NCI-H748 (cell line): ENCODE measurements around the gene DNAJC10.

Experiments
- DNase-seq: peaks from one replicate; lab custom pipeline; 2025; ENCODE audit not compliant: unreplicated experiment; lab: John Stamatoyannopoulos, UW

DNAJC10 gene

DNA sequence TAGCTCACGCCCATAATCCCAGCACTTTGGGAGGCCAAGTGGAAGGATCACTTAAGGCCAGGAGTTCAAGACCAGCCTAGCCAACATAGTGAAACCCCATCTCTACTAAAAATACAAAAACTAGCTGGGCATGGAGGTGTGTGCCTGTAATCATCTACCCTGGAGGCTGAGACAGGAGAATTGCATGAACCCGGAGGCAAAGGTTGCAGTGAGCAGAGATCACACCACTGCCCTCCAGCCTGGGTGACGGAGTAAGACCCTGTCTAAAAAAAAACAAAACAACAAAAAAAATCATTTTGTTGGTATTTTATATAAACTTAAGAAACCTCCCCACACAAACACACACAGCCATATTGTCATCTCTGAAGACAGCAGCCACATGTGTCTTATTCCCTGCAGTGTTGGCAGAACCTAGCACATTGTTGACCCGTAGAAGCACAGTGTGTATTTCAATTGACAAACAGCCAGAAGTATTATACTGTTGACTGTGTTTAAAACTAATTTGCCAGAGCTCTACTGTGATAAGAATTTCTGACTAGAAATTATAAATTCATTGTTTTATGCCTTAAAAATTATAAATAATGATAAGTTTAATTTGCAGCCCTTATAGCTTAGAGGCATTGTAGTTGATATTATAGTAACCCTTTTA lies 68.1 kb downstream of the DNAJC10 start:
- no peak for DNase-seq

- peak; percentile 55 for DNase-seq
Measured at GRCh38 chr2:182784777-182785176, 68.7 kb downstream of the DNAJC10 start.

DNA sequence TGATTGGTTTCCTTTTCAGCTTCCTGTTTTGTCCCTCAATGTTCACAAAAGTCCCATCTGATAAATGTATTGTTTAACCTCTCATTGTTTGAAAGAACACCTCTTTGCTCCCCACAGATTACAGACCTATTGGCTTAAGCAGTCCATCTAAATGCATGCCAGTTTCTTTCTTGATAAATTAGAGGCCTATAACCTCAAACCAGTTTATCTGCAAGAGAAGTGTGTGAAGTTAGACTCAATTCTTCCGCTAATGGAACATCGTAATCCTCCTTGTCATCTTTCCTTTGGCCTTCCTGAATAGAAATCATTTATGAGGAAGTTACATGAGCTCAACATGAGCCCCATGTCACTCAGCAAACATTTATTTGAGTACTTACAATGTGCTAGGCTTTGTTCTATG lies 76.4 kb downstream of the DNAJC10 start:
- DNase-seq = no peak

GRCh38 chr2:182798736-182799135 lies 82.7 kb downstream of the DNAJC10 start:
- no peak for DNase-seq

- DNase-seq = no peak
Measured at GRCh38 chr2:182804128-182804527, 88.1 kb downstream of the DNAJC10 start.

DNA sequence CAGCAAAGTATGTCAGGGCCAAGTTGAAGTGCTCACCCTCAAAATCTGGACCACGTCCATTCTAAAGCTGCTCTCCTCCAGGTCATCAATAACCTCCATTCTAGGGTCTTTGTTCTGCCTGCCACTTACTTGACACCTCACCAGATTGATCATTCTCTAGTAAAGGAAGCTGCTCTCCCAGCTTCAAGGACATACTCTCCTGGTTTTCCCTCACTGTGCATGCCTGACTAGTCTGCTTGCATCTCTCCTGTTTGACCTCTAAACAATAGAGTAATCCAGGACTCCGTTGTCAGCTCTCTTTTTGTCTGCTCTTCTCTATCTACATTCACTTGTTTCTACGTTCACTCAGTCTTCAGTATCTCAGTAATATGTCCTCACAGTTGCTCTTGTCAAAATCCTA lies 91.3 kb downstream of the DNAJC10 start:
- no peak for DNase-seq

GRCh38 chr2:182810087-182810486 lies 94.0 kb downstream of the DNAJC10 start:
- DNase-seq = no peak

DNA sequence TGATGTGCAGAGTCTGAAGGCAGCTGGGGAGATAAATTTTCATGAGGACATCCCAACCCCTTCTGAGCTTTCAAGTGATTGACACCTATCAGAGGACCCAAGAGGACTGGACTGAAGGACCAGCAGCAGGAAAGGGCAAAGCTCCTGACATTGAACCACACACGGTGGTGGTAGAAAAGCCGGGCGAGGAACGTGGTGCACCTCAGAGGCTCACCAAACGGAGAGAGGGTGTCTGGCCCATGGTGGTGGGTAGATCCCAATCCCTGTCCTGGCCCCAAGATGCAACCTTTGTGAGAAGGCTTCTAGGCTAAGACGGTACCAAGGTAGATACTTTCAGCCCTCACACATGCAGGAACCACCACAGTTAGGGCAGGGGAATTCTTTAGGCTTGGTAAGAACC lies 98.3 kb downstream of the DNAJC10 start:
- DNase-seq = no peak

GRCh38 chr2:182814804-182815203 lies 98.7 kb downstream of the DNAJC10 start:
- no peak for DNase-seq

GRCh38 chr2:182816866-182817265 lies 100.8 kb downstream of the DNAJC10 start:
- DNase-seq = no peak

DNA sequence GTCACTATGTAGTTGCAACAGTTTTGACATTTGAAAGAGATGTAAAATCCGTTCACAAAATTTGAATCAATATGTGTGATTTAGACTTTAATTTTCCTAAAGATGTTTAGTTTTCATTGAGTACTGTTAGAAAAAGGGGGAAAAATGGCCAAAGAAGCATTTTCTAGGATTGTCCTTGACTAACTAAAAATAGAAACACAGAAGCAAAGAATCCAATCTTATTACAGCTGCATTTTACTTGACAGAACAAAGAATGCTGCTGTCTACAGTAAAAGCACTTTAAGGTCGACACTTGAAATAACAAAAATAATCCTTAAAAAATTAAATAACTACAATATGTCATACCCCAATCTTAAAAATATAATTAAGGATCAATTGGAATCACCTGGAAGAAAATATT lies 101.5 kb downstream of the DNAJC10 start:
- no peak for DNase-seq

- peak; percentile 42 for DNase-seq
Measured at GRCh38 chr2:182818501-182818900, 102.4 kb downstream of the DNAJC10 start.

- DNase-seq = peak; percentile 95
Measured at GRCh38 chr2:182818925-182819324, 102.9 kb downstream of the DNAJC10 start.

DNA sequence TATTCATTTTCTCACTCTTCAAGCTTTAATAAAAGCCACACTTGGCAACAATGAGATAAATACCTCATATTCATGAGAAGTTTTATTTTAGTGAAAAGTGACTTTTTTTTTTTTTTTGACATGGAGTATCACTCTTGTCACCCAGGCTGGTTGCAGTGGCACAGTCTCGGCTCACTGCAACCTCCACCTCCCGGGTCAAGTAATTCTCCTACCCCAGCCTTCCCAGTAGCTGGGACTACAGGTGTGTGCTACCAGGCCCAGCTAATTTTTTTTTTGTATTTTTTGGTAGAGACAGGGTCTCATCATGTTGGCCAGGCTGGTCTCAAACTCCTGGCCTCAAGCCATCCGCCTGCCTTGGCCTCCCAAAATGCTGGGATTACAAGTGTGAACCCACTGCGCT lies 103.4 kb downstream of the DNAJC10 start:
- no peak for DNase-seq

DNA sequence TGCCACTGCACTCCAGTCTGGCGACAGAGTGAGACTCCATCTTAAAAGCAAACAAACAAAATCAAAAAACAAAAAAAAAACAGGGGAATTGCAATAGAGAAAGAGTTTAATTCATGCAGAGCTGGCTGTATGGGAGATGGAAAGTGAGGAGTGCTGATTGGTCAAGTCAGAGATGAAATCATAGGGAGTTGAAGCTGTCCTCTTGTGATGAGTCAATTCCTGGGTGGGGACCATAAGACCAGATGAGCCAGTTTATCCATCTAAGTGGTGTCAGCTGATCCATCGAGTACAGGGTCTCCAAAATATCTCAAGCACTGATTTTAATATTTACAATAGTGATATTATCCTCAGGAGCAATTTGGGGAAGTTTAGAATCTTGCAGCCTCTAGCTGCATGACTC lies 105.1 kb downstream of the DNAJC10 start:
- DNase-seq = peak; percentile 12

DNA sequence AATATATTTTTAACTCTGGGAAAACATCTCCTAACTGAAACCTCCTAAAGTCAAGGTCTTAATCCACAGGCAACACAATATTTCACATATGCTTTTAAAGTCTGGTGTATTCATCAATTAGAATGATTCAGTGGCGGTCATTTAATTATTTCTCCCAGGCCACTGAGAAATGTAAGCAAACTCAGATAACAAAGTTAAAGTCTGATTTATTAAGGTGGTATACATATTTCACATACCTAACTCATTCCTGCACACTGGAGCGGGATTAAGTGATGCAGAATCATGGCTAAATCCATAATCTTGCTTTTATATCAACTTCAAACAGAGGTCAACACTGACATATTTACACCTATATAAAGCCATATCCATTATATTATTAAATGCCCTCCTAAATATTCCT lies 106.7 kb downstream of the DNAJC10 start:
- DNase-seq = no peak

GRCh38 chr2:182824056-182824766 lies 108.2 kb downstream of the DNAJC10 start:
- DNase-seq = peak; percentile 87

DNA sequence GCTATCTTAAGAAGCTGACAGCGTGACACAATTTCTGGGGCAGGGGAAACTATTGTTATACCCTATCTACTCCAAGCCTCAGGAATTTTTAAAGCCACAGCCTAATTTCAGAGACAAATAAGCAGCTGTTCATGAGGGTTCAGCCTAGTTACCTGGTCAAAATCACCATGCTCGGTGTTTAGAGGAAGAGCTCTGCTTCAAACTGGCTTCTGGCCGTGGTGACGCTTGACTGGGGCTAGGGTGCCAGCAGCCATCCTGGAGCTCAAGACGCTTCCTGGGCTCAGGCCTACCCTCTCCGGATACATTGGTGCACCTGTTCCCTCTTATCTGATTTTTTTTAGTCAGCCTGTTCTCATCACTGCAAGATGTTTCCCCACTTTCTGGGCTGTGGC lies 108.7 kb downstream of the DNAJC10 start:
- peak; percentile 72 for DNase-seq

GRCh38 chr2:182826064-182826463 lies 110.0 kb downstream of the DNAJC10 start:
- DNase-seq = no peak

DNA sequence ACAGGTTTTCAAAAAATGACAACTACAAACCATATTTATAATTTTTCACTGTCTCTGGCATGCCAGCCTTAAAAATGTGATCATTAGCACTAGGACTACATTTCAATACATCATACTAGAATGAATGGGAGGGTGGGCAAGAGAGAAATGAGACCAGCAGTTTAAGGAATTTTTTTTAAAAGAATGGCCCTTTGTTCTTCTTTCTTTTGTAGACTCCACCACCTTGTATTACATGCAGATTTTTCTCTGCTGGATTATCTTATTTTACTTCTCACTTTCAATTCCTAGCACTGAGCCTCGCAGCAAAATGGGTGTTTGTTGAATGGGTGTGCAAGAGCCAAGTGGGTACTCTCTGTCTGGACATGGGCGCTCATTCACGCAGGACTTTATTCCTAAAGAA lies 110.4 kb downstream of the DNAJC10 start:
- DNase-seq = no peak

DNA sequence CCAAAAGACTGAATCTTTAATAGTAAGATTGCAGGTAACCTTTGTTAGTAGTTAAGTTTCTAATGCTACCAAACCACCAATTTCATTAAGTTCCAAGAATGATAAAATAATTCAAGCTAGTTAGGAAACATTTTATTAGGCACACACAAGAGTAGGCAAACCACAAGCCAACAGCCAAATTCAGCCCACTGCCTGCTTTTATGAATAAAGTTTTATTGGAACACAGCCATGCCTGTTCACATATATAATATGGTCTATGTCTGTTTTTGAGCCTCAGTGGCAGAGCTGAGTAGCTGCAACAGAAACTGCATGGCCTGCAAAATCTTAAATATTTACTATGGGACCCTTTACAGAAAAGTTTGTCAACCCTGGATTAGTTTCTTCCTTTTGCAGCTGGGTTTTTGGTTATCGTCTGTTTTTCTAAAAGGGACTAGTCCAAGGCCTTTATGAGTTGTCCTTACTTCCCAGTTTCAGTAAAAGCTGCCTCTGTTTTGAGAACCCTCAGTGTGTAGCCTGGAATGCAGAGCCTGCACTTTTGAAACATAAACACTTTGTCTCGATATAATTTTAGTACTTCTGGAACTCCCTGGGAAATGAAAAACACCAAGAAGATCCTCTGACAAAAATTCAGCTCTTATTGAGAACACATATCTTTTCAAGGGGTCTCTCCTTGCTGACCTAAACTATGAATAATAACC lies 111.3 kb downstream of the DNAJC10 start:
- DNase-seq = no peak

DNA sequence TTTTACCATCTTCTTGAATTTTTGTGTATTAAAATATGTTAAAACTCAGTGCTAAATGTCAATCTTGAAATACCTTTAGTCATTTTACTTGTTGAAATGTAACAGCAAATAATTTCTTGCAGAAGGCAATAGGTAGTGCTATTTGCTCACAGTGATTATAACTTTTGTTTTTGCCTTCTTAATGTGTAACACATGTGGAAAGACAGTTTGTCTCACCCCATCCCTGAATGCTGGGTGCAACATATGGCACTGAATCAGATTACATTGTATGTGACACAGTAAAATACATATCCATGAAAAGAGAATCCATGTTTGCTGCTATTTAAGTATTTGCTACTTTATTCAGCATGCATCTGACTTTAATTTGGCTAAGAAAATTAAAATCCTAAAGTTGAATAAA lies 115.0 kb downstream of the DNAJC10 start:
- no peak for DNase-seq
